GM18519 (cell line): Measurements from ENCODE around the gene ALAS2.
A peak's percentile ranks its signal among the peaks of the same experiment; 100 is the strongest.
"Not testable (repeated sequence)": the region's sequence is repeated elsewhere in the genome, so short reads cannot be mapped to it uniquely, and the experiment has no call there.

Experiments used
- ATAC-seq: cut with Tn5 transposase; IDR thresholded peaks from one replicate; pipeline ENCODE4 v1.9.1; 2021; ENCODE audit warnings: mild to moderate bottlenecking, moderate library complexity; ENCODE audit not compliant: unreplicated experiment, low FRiP score

Gene ALAS2

GRCh38 chrX:55006827-55007621 is 23.8 kb downstream of the ALAS2 start:
- ATAC-seq: no peak

GRCh38 chrX:55005256-55005655 is 25.5 kb downstream of the ALAS2 start:
- ATAC-seq: no peak

GRCh38 chrX:55004231-55004630 is 26.5 kb downstream of the ALAS2 start:
- ATAC-seq: no peak

GRCh38 chrX:54999717-55000598 is 30.8 kb downstream of the ALAS2 start, which contains the start of gene APEX2:
TSS of gene APEX2 (plus strand) at chrX:55000363. CDS start at chrX:55000423, 60 bp downstream.
- peak; percentile 86 for ATAC-seq

GRCh38 chrX:54995621-54996020 is 35.2 kb downstream of the ALAS2 start:
- ATAC-seq: no peak

GRCh38 chrX:54994668-54995351 is 36.0 kb downstream of the ALAS2 start:
- no peak for ATAC-seq

GRCh38 chrX:54994099-54994498 is 36.7 kb downstream of the ALAS2 start, which contains the start of gene PFKFB1:
TSS of gene PFKFB1 (minus strand) at chrX:54994188. CDS start at chrX:54994007, 181 bp downstream.
- ATAC-seq: no peak

- no peak for ATAC-seq
Observed at GRCh38 chrX:54992911-54993622, 37.7 kb downstream of the ALAS2 start.

- no peak for ATAC-seq
Observed at GRCh38 chrX:54991706-54992105, 39.1 kb downstream of the ALAS2 start.

GRCh38 chrX:54983306-54983705 is 47.5 kb downstream of the ALAS2 start:
- ATAC-seq: not testable (repeated sequence)

GRCh38 chrX:54980334-54980733 is 50.4 kb downstream of the ALAS2 start:
- no peak for ATAC-seq

GRCh38 chrX:54979432-54979831 is 51.3 kb downstream of the ALAS2 start:
- ATAC-seq: no peak

GRCh38 chrX:54978448-54978847 is 52.3 kb downstream of the ALAS2 start:
- no peak for ATAC-seq

- ATAC-seq: no peak
Observed at GRCh38 chrX:54977387-54977786, 53.4 kb downstream of the ALAS2 start.

- no peak for ATAC-seq
Observed at GRCh38 chrX:54964766-54965497, 65.8 kb downstream of the ALAS2 start.

- no peak for ATAC-seq
Observed at GRCh38 chrX:54961750-54962149, 69.0 kb downstream of the ALAS2 start.
